GM19023 (cell line): ENCODE results near the gene AIFM2.

Source experiments
- ATAC-seq: cut with Tn5 transposase; IDR thresholded peaks from one replicate; pipeline ENCODE4 v1.9.1; 2021; ENCODE audit warnings: mild to moderate bottlenecking, moderate library complexity; ENCODE audit not compliant: unreplicated experiment

The AIFM2 gene

DNA sequence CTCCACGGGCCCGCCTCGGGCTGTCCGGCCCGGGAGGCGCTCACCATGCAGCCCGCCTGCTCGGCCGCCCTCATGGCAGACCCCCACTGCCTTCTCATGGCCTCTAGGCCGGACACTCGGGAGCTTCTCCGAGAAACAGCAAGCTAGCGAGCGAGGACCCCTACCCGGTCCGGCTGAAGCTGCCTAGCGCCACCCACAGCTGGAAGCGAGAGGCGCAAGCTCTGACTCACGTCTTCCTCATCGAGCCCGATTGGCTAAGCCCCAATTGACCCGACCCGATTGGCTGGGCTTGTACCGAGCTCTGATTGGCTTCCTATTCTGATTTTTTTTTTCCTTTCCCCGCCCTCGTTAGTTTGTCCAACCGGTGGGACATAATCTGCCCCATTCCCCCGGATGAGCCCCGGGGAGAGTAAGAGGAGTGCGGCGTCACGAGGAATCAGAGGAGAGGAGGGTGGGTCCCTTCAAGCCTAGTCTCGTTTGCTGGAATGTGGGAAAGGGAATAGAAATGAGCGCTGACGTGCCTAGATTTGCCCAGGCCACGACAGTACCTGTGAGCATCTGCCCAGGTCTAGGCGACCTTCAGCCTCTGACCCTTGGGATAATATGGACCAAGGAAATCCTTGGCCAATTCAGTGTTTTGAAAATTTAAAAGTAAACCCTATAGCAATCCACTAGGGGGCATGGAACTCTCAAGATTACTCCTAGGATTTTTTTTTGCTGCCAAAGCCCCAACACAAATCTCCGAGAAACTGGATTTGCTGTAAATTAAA is 14.0 kb upstream of the AIFM2 start, which contains the start of gene TYSND1:
TSS of gene TYSND1 (minus strand) at position 212 of the 770 bp plus-strand sequence. CDS start at position 98, 114 bp downstream.
- ATAC-seq = peak; percentile 94

DNA sequence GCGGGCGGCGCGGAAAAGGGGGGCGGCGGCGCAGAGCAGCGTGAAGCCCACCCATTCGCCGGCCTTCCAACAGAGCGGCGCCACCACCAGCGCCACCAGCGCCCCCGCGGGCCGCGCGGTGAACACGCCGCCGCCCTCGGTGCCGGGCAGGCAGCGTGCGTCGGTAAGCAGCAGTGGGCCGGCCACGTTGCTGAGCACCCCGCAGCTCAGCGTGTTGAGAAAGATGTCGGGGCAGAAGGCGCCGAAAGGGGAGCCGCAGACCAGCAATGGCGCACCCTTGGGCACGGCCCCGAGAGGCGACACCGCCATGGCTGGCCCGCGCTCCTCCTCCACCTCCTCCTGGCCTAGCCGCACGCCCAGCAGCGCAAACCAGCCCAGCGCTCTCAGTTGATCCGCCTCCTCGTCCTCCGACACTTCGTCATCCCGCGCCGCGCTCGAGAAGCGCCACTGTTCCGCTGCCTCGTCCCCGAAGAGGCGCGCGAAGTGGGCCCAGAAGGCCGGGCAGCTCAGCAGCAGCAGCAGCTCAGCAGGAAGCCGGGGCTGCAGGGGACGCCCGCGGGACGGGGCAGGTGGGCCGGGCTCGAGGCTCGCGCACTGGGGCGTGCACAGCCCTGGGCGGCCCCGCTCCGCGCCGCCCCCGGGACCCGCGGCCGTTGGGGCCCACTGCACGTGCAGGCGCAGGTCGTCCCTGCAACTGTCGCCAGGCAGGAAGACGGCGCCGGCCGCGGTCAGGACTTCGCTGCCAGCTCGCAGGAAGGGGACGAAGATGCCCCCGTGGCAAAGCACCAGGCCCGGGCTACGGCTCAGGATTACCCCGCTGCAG is 13.3 kb upstream of the AIFM2 start:
- peak; percentile 59 for ATAC-seq

DNA sequence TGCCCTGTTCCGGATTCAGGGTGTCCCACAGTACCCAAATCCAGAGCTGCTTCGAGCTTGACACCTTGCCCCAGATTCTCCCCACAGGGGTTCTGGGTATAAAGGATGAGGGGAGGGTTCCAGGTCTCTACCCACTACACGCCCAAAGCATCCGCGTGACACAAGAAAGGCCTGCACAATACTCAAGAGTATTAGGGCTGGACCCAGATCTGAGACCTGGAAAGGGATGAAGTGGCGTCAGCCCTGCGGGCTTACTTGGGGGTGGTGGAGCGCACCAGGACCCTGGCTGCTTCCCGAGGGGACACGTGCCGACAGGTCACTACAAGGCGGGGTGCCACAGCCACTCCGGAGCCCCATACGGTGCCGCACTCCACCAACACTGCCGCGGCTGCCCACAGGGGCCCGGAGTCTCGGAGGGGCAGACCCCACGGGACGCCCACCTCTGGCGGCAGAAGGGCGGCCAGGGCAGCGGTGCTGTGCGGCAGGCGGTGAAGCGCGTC is 12.6 kb upstream of the AIFM2 start:
- ATAC-seq = peak; percentile 6

DNA sequence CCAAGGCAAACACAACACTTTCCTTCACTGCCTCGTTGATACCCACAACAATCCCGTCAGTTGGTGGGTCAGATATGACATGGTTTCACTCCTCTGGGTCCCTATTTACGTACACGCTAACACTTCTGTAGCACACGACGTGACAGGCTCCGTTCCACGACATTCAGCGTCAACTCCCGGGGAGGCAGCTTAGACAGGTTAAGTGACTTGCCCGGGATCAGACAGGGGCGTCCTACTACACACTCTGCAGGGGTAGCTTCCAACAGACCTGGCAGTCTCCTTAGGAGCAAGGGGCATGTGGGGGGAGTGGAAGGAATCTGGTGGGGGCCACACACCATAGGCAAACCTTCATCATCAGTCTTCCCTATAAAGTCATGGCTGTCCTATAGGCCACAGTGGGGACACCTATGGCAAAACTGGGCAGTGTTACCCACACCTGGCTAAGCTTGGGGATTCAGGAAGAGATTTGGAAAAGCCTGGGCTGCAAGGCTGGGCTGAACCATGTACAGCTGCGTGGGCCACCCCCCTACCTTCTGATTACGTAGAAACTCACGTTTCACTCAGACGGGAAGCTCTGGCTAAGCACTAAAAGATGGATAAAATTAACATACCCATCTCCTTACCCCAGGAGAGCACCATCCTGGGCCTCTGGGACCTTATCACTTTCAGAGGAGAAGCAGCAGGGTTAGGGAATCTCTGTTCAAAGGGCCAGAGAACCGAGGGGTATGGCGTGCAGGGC is 11.9 kb upstream of the AIFM2 start:
- no peak for ATAC-seq

DNA sequence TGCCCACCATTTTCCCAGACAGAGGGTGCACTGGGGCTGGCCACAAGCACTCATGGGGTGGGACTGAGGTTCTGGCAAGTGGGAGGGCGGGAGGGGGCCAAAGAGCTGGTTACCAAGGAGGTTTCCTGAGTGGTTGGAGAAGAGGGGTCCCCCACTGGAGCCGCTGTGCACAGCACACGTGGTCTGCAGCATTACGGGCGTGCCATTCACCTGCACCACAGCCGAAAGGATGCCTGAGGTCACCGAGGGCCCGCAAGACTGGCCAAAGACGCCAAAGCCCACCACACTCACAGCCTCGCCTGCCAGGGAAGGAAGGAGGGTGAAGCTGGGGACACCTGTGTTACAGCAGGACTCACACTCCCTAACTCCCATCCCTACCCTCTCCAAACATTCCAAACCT is 9.9 kb upstream of the AIFM2 start:
- ATAC-seq = no peak

DNA sequence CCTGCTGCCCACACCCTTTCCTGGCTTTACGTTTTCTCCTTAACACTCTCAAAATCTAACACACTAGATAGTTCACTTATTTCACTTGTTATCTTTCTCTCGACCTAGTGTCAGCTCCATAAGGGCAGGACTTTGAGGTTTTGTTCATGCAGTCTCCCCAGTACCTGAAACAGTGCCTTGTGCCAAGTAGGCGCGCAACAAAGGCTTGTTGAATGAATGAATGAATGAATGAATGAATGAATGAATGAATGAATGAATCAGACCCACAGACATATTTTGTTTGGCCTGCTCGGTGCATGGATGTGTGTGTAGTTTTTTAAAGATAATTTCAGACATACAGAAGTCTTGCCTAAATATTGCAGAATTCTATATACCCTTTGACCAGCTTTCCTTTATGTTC is 7.7 kb upstream of the AIFM2 start:
- ATAC-seq = no peak

DNA sequence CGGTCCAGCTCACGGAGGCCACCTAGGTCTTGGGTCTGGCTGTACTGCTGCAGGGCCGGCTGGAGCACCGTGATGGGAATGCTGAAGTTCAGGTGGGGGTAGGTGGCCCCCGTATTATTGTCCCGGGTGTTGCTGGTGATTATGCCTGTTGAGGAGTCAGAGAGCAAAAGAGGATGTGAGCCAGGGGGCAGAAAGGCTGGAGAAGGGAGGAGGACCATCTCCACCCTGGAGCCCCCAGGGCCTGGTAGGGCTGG is 7.3 kb upstream of the AIFM2 start:
- no peak for ATAC-seq

DNA sequence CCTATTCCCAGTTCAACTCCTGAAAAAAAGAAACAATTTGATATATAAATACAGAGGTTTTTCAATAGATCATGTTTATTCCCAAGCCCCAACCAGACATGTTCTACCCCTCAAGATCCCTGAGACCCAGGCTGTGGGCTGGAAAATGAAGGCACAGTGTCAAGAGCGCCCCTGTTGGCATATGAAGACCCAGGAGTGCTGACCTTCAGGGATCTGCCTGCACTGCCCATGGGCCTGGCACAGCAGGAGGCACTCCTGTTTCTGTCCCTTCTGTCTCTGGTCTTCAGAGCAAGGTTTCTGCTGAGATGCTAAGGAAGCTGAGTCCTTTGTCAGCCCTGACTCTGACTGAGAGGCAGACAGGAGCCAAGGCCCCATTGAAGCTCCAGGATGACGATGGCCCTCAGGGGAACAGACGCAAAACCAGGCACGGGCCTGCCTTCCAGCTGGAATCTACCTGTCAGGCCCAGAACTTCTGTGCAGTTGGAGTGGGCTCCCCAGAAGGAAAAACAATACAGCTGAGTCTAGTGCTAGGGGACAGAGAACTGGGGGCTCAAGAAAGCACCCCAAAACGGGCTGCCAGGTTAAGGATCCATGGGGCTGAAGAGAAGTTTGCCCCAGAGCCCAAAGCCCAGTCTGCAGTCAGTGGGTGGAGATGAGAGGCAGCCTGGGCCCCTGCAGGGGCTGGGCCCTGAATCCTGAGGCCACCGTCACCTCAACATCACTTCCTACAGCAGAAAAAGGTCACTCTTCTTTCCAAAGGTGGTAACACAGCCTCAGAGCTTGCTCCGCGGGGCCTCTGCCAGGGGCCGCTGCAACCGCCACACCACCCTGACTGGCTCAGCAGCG is 6.7 kb upstream of the AIFM2 start:
- no peak for ATAC-seq

DNA sequence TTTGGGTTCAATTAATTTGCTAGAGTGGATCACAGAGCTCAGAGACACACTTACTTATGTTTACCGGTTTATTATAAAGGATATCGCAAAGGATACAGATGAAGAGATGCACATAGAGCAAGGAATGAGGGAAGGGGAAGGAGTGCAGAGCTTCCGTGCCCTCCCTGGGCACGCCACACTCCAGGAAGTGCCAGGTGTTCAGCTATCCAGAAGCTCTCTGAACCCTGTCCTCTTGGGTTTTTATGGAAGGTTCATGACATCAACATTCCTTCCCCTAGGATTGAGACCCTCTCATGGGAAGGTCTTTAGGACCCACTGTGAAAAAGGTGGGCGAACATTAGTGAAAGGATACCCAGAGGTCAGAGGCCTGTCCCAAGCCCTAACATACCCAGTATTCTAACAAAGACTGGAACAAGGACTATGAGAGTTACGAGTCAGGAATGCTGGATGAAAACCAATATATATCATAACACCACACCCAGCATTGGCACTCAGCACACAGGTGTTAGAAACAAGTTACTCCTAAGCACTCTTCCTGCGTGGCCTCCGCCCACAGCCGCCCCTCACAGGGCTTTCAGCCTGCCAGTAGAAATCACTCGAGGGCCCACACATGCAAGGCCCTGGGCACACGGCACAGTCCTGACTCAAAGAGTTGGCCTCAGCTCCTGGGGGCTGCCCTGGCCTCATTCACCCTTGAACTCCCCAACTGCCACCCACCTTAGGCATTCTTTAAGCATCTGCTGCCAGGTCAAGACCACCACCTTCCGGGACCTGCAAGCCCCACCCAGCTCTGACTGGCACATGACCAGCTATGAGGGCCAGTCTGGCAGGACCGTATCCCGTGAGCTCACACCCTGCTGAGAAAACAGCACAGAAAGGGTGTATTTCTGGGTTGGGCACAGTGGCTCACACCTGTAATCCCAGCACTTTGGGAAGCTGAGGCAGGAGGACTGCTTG is 5.6 kb upstream of the AIFM2 start:
- ATAC-seq = no peak

DNA sequence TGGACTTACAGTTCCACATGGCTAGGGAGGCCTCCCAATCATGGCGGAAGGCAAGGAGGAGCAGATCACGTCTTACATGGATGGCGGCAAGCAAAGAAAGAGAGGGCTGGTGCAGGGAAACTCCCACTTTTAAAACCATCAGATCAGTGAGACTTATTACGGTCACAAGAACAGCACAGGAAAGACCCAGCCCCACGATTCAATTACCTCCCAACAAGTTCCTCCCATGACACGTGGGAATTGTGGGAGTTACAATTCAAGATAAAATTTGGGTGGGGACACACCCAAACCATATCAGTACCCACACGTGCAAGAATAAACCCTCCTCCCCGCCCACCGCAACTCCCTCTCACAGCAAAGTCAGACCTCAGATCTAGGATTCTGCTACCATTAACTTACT is 4.5 kb upstream of the AIFM2 start:
- no peak for ATAC-seq

DNA sequence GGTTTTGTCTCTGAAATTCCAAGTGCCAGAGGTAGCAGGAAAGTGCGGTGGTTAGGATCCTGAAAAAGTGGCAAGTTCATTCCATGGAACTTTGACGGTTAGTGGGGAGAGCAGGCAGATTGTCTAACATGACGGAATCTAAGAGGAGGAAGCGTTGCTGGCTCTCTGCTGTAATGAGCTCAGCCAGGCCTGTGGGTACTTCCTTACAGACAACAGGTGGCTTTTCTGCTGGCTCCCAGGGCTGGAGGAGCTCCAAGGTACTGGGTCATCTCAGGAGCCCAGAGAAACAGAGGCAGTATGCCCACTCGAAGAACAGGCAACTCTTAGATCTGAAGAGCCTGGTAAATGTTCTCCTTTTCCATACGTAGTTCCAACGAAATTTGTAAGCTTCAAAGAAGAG is 3.1 kb upstream of the AIFM2 start:
- ATAC-seq = no peak

DNA sequence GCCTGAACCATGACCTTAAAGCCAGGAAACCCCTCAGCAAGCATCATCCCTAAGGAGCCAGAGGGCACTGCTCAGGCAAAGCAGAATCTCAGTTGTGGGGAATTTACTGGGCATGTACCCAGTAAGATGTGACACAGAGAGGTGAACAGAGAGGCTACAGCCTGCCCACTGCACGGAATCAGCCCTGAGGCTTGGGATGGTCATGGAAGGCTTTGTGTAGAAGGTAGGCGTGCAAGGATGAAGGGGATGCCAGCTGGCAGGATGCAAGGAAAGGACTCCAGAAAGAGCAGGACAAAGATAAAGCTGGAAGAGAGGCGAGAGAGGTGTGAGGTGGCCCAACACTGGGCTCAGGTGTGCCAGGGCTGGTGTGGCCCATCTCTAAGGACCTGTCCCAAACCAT is 2.4 kb upstream of the AIFM2 start:
- no peak for ATAC-seq

DNA sequence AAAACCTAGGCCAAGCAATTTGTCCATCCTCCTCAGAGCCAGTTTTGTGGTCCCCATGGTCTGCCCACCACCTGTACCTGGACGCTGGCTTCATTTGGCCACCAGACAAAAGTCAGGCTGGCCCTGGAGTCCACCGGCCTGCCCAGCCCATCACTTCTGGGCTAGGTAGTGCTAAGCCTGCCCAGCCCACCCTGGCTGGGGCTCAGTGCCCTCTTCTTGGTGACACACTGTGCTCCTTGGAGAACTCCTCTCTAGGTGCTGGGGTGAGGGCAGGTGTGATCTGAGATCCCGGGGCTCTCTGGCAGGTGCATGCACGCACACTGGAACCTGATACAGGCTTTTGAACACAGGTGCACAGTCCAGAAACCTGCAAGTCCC is 1.1 kb downstream of the AIFM2 start:
- no peak for ATAC-seq

DNA sequence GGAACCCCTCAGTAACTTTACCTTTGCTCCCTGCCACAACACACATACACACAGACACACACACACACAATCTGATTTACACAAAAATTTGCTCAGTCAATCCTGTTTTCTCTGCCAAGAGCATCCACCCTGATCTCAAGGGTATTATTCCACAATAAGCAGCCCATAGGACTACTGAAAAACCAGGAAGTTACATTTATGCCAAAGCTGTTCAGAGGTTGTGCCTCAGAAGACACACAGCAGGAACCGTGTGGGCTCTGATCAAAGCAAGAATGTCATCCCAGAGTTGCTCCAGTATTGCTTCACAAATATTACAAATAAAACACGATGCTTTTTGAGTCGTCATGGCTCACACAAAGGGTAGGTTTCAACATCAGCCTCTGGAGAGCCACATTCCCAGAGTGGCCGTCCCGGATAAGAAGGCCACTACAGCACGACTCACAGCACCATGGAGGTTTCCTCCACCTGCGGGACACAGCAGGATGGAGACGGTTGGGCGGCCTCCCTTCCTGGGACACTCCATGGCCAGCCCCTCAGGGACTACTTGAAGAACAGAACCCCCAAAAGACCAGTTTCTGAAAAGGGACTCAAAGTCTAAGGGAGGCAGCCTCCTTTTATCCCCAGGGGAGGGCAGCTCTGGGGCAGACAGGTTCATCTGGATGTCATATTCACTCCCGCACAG is 1.6 kb downstream of the AIFM2 start:
- no peak for ATAC-seq

DNA sequence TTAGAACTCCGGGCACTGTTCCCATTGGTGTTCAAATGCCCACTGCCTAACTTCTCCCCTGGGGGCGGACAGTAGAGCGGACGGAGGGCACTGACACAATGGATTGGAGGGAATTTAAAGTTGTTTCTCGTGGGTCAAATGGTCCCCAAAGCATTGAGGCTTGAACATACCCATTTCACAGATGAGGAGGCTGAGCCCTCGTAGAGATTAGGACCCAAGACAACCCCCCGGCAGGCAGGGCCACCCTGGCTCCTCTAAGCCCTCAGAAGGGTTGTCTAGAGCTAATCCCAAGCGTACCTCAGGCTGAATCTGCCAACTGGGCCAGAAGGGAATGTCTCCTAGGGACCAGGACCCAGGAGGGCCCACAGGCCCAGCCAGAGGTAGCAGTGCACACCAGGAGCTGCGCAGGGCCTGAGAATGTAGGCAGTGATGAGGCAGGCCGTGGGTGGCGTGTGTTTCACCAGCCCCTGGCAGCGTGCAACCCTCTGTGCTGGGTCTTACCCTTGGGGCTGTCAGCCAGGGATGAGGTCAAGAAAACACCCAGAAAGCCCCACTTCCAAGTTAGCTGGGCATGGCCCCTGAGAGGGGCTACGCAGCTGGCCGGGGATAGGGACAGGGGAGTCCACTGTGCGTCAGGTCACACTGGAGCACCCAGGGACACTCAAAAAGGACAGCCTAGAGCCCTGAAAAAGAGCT is 5.8 kb downstream of the AIFM2 start:
- no peak for ATAC-seq

DNA sequence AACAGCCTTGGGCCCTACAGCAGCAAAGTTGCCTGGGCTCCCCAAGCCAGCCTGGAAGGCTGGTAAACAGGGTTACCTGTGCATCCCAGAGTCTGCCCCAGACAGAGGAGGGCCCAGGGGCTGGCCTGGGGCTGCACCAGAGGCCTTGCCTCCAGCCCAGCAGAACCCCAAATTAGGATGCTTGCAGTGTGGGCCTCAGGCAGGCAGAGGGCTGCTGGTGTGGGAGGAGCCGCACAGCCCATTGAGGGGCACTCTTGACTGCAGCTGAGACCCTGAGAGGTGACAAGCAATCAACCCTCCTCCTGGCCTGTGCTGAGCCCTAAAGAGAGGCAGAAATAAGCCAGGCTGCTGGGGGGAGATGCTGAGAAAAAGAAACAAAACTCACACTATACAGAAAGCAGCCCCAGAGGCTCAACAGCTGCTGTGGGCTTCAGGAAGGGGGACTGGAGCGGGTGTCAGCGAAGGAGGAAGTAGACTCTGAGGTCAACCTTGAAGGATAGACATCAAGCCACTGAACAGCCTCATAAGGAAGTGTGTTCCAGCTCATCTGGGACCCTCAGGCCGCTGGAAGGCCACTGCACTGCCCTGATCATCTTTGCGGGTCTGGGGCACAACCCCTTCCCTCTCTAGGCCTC is 6.6 kb downstream of the AIFM2 start:
- ATAC-seq = no peak

DNA sequence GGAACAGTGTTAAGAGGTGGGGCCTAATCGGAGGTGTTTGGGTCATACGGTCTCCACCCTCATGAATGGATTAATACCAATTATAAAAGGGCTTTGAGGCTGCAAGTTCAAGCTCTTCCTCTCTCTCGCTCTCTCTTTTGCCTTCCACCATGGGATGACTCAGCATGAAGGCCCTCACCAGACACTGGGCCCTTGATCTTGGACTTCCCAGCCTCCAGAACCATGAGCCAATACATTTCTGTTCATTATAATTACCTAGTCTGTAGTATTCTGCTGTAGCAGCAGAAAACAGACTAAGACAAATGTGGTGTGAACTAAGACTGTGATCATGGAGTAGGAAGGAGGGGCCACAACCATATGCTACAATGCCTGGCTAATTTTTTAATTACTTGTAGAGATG is 7.7 kb downstream of the AIFM2 start:
- no peak for ATAC-seq

DNA sequence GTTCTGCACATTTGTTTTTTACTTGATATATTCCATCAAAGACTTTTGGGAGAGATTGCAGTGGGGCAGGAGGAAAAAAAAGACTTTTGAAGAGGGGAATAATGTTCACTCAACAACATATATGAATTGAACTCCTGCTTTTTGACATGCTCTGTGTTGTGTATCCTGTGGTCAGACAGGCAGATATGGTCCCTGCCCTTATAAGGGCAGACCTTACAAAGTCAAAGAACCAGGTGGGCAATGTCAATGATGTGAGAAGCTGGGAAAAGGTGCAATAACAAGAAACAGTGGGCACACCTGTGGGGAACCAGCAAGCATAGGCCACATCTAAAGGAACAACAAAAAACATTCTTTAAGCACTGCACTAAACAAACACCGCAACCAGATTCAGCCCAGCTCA is 8.2 kb downstream of the AIFM2 start:
- no peak for ATAC-seq
